H9 (cell line): ENCODE results near the gene SEMA3E. TPM values are rescaled to one million over a fixed set of nuclear protein-coding genes. Genes with fewer than 3 reads are reported as not detected.
A peak's percentile ranks its signal among the peaks of the same experiment; 100 is the strongest.

Experiments
- DNase-seq: peaks from one replicate; pipeline ENCODE4 v3.0.0-alpha.2; 2017
- H2AFZ ChIP-seq: one replicate; pipeline ENCODE4 v1.6.1; 2013; ENCODE audit warnings: mild to moderate bottlenecking, low read length, control low read depth, moderate library complexity
- H2AK5ac ChIP-seq: 2 replicates; pipeline ENCODE4 v1.6.1; 2013; ENCODE audit warnings: low read length, control low read depth, mixed read lengths; ENCODE audit not compliant: insufficient read length
- H2BK120ac ChIP-seq: one replicate; pipeline ENCODE4 v1.6.1; 2013; ENCODE audit warnings: low read depth, mild to moderate bottlenecking, low read length, control low read depth, inconsistent platforms; ENCODE audit not compliant: poor library complexity, severe bottlenecking
- H2BK12ac ChIP-seq: 2 replicates; pipeline ENCODE4 v1.6.1; 2013; ENCODE audit warnings: low read length, control low read depth, mixed read lengths, low read depth; ENCODE audit not compliant: insufficient read length
- H2BK15ac ChIP-seq: 2 replicates; pipeline ENCODE4 v1.6.1; 2013; ENCODE audit warnings: low read depth, low read length, control low read depth
- H2BK20ac ChIP-seq: one replicate; pipeline ENCODE4 v1.6.1; 2013; ENCODE audit warnings: low read depth, mild to moderate bottlenecking, low read length, control low read depth, inconsistent platforms; ENCODE audit not compliant: poor library complexity, severe bottlenecking
- H2BK5ac ChIP-seq: 2 replicates; pipeline ENCODE4 v1.6.1; 2013; ENCODE audit warnings: low read length, control low read depth, mixed read lengths; ENCODE audit not compliant: insufficient read length
- H3K14ac ChIP-seq: 2 replicates; pipeline ENCODE4 v1.6.1; 2013; ENCODE audit warnings: low read length, control low read depth; ENCODE audit not compliant: insufficient read depth
- H3K18ac ChIP-seq: 2 replicates; pipeline ENCODE4 v1.6.1; 2013; ENCODE audit warnings: low read depth, mild to moderate bottlenecking, mixed read lengths, low read length, control low read depth; ENCODE audit not compliant: insufficient read length
- H3K23ac ChIP-seq: 2 replicates; pipeline ENCODE4 v1.6.1; 2013; ENCODE audit warnings: low read length, control low read depth, mixed read lengths, low read depth; ENCODE audit not compliant: insufficient read length
- H3K23me2 ChIP-seq: 2 replicates; pipeline ENCODE4 v1.6.1; 2013; ENCODE audit warnings: low read depth, mild to moderate bottlenecking, mixed read lengths, low read length, control low read depth; ENCODE audit not compliant: insufficient read length, poor library complexity, severe bottlenecking
- H3K27ac ChIP-seq: 2 replicates; pipeline ENCODE4 v1.5.1; 2013; ENCODE audit warnings: low read length, control low read depth, mixed read lengths, low read depth; ENCODE audit not compliant: insufficient read length
- H3K27me3 ChIP-seq: 2 replicates; pipeline ENCODE4 v1.6.1; 2013; ENCODE audit warnings: low read length, control low read depth, inconsistent platforms; ENCODE audit not compliant: insufficient read depth
- H3K4ac ChIP-seq: 2 replicates; pipeline ENCODE4 v1.6.1; 2013; ENCODE audit warnings: low read depth, mild to moderate bottlenecking, control low read depth, inconsistent platforms, low read length, moderate library complexity
- H3K4me1 ChIP-seq: 2 replicates; pipeline ENCODE4 v1.6.1; 2013; ENCODE audit warnings: low read length, control low read depth, inconsistent platforms; ENCODE audit not compliant: insufficient read depth
- H3K4me2 ChIP-seq: 2 replicates; pipeline ENCODE4 v1.6.1; 2013; ENCODE audit warnings: low read length, control low read depth, mixed read lengths; ENCODE audit not compliant: insufficient read length, insufficient read depth
- H3K56ac ChIP-seq: 2 replicates; pipeline ENCODE4 v1.6.1; 2013; ENCODE audit warnings: low read depth, mild to moderate bottlenecking, mixed read lengths, low read length, control low read depth; ENCODE audit not compliant: insufficient read length
- H3K79me1 ChIP-seq: 2 replicates; pipeline ENCODE4 v1.6.1; 2013; ENCODE audit warnings: low read depth, mild to moderate bottlenecking, moderate library complexity, low read length, control low read depth, inconsistent platforms; ENCODE audit not compliant: insufficient read depth, poor library complexity, severe bottlenecking
- H3K79me2 ChIP-seq: 2 replicates; pipeline ENCODE4 v1.6.1; 2013; ENCODE audit warnings: low read length, control low read depth, inconsistent platforms; ENCODE audit not compliant: insufficient read depth
- H3K9ac ChIP-seq: 2 replicates; pipeline ENCODE4 v1.6.1; 2013; ENCODE audit warnings: low read length, control low read depth, mixed read lengths; ENCODE audit not compliant: insufficient read length; ENCODE audit errors: extremely low read depth
- H3K9me3 ChIP-seq: one replicate; pipeline ENCODE4 v1.6.1; 2013; ENCODE audit warnings: low read depth, low read length, inconsistent platforms; ENCODE audit not compliant: control insufficient read depth
- H3T11ph ChIP-seq: one replicate; pipeline ENCODE4 v1.6.1; 2013; ENCODE audit warnings: mild to moderate bottlenecking, low read length, control low read depth, inconsistent platforms
- H4K20me1 ChIP-seq: one replicate; pipeline ENCODE4 v1.6.1; 2013; ENCODE audit not compliant: control insufficient read depth, insufficient read length, insufficient read depth
- H4K5ac ChIP-seq: 2 replicates; pipeline ENCODE4 v1.6.1; 2013; ENCODE audit warnings: low read depth, mild to moderate bottlenecking, mixed read lengths, low read length, control low read depth; ENCODE audit not compliant: insufficient read length
- H4K8ac ChIP-seq: replicated peaks from 2 replicates; pipeline ENCODE4 v1.6.1; 2013; ENCODE audit warnings: low read length, control low read depth, mixed read lengths, low read depth; ENCODE audit not compliant: insufficient read length
- H4K91ac ChIP-seq: 2 replicates; pipeline ENCODE4 v1.6.1; 2013; ENCODE audit warnings: low read depth, mild to moderate bottlenecking, moderate library complexity, mixed read lengths, low read length, control low read depth; ENCODE audit not compliant: insufficient read length
- H3K27ac Mint-ChIP-seq, 3 experiments: 2 replicates in 2 of 3; 3 replicates in 1 of 3; pipeline ENCODE4 v1.8.0; 2020 to 2021; ENCODE audit warnings: mixed read lengths in 3 of 3, mild to moderate bottlenecking in 1 of 3, moderate library complexity in 1 of 3
- H3K27me3 Mint-ChIP-seq: 2 replicates; pipeline ENCODE4 v1.8.0; 2021; ENCODE audit warnings: low read depth, mild to moderate bottlenecking, moderate library complexity, mixed read lengths
- H3K36me3 Mint-ChIP-seq, 3 experiments: 2 replicates in 2 of 3; 3 replicates in 1 of 3; pipeline ENCODE4 v1.8.0; 2020 to 2021; ENCODE audit warnings: low read depth in 3 of 3, mixed read lengths in 3 of 3; ENCODE audit not compliant: insufficient read depth in 1 of 3
- H3K4me1 Mint-ChIP-seq, 2 experiments: 2 replicates each; pipeline ENCODE4 v1.8.0; 2020; ENCODE audit warnings: mixed read lengths in 2 of 2
- H3K4me3 Mint-ChIP-seq, 2 experiments: 2 replicates in 1 of 2; 3 replicates in 1 of 2; pipeline ENCODE4 v1.8.0; 2020 to 2021; ENCODE audit warnings: mild to moderate bottlenecking in 2 of 2, mixed read lengths in 2 of 2, moderate library complexity in 1 of 2
- H3K9me3 Mint-ChIP-seq, 2 experiments: 2 replicates in 1 of 2; 3 replicates in 1 of 2; pipeline ENCODE4 v1.8.0; 2020; ENCODE audit warnings: mild to moderate bottlenecking in 2 of 2, mixed read lengths in 2 of 2, moderate library complexity in 1 of 2
- CTCF ChIP-seq: fragments of 200-600 bp; sonication (generic); conservative IDR thresholded peaks from 3 replicates; pipeline ENCODE4 v1.8.0; 2021; ENCODE audit warnings: antibody characterized with exemption, mild to moderate bottlenecking
- WGBS: extraction: QIAGEN DNeasy Blood & Tissue Kit; methylation state at CpG from one replicate; pipeline ENCODE4 v1.1.7; 2013; ENCODE audit warnings: missing lambda C conversion rate, low lambda C conversion rate, mixed read lengths; ENCODE audit not compliant: insufficient read length; ENCODE audit errors: extremely low coverage; 5-methylcytosine and 5-hydroxymethylcytosine counted together
- total RNA-seq: library from RNA; stranded (reverse); gene quantifications from 2 replicates; pipeline ENCODE4 v1.2.1, GENCODE V29; 2021

The SEMA3E gene
- total RNA-seq, 1 experiment from 2014 or later: 0.39 TPM

DNA sequence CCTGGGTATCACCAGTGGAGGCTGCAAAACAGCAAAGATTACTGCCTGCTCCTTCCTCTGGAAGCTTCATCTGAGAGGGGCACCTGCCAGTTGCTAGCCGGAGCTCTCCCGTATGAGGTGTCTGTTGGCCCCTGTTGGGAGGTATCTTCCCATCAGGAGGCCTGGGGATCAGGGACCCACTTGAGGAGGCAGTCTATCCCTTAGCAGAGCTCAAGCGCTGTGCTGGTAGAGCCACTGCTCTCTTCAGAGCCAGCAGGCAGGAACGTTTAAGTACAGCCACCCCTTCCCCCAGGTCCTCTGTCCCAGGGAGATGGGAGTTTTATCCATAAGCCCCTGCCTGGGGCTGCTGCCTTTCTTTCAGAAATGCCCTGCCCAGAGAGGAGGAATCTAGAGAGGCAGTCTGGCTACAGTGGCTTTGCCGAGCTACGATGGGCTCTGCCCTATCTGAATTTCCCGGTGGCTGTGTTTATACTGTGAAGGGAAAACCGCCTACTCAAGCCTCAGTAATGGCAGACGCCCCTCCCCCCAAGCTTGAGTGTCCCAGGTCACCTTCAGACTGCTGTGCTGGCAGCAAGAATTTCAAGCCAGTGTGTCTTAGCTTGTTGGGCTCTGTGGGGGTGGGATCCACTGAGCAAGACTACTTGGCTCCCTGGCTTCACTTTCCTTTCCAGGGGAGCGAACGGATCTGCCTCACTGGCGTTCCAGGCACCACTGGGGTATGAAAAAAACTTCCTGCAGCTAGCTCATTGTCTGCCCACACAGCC is 19.6 kb downstream of the SEMA3E start:
- no peaks in the 10 kb centered on the region for H3K79me2 ChIP-seq
- H4K8ac ChIP-seq: no peak overlapping the region
- no peaks in the 10 kb centered on the region for H3K27me3 ChIP-seq
- H3K4ac ChIP-seq: no peak overlapping the region
- no peaks in the 10 kb centered on the region for H3K9me3 ChIP-seq
- H3K18ac ChIP-seq: peak overlapping the region; percentile 13
- no peaks in the 10 kb centered on the region for H3K23me2 ChIP-seq
- TF ChIP-seq CTCF: no peak
- H3K4me1 ChIP-seq: no peaks in the 10 kb centered on the region; the same call in 1 of the 2 replicates
- Mint-ChIP-seq H3K36me3 (peaks cover 0 to 17% (median 3%) of the 10 kb centered on the region in 3 experiments; a peak in 6 of 7 replicates), H3K27ac (peak overlapping the region in 2 of 3 experiments; percentile 63 to 73; a peak in 4 of 7 replicates), H3K27me3 (no peaks in the 10 kb centered on the region), H3K4me1 (peaks cover 9 to 14% of the 10 kb centered on the region in 2 experiments), H3K9me3 (peaks cover 9% of the 10 kb centered on the region in 2 experiments; a peak in 4 of 5 replicates), H3K4me3 (no peak overlapping the region; a peak in 1 of 5 replicates)
- H3K79me1 ChIP-seq: no peaks in the 10 kb centered on the region
- 0 out of 2 replicates have a peak overlapping the region, but pooled peaks have one; percentile 66 for H3K14ac ChIP-seq
- no peak overlapping the region for H4K5ac ChIP-seq
- H4K91ac ChIP-seq: no peak overlapping the region
- no peak overlapping the region for H3K9ac ChIP-seq
- no peak overlapping the region for H2BK20ac ChIP-seq
- peak overlapping the region; percentile 61 for H2AFZ ChIP-seq
- DNase-seq: peak; percentile 54
- no peak overlapping the region for H3K4me2 ChIP-seq
- H2BK5ac ChIP-seq: no peak overlapping the region
- no peak overlapping the region for H3K27ac ChIP-seq
- no peak overlapping the region for H3K56ac ChIP-seq
- H2BK15ac ChIP-seq: no peak overlapping the region
- WGBS: no CpG with 5 or more reads among the region's 12 CpGs
- no peak overlapping the region for H2BK12ac ChIP-seq
- H2BK120ac ChIP-seq: no peak overlapping the region
- H2AK5ac ChIP-seq: no peak overlapping the region
- H4K20me1 ChIP-seq: no peaks in the 10 kb centered on the region
- no peak overlapping the region for H3K23ac ChIP-seq
- H3T11ph ChIP-seq: no peak overlapping the region
